HL-60 (cell line): ENCODE data around the gene BGN.

Experiments used
- CTCF ChIP-seq: IDR thresholded peaks from one replicate; pipeline ENCODE4 v1.5.1; 2011; ENCODE audit warnings: low read length, control low read depth, inconsistent platforms; ENCODE audit not compliant: insufficient read depth
- POLR2AphosphoS5 ChIP-seq: IDR thresholded peaks from 2 replicates; pipeline ENCODE4 v1.6.1; 2012; ENCODE audit warnings: low read depth
- TF ChIP-seq, protein P1 (sequence below): IDR thresholded peaks from 2 replicates; pipeline ENCODE4 v1.6.1; 2012; ENCODE audit warnings: low read depth; ENCODE audit not compliant: insufficient replicate concordance

DNA sequence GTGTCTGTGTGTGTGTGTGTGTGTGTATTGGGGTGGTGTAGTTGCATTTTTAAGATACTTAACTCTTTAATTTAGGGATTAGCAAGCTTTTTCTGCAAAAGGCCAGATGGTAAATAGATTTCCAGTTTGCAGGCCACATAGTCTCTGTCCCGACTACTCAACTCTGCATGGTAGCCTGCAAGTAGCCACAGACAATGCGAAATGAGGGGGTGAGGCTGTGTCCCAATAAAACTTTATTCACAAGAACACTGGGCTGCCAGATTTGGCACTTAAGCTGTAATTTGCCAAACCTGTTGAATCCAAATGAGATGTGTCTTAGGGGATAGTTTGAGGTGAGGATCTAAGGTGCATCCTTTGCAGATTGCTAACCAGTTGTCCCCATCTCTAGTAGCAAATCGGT, 29.5 kb downstream of the BGN start:
- TF ChIP-seq CTCF (no peak), POLR2AphosphoS5 (no peak)
- TF ChIP-seq, protein P1, sequence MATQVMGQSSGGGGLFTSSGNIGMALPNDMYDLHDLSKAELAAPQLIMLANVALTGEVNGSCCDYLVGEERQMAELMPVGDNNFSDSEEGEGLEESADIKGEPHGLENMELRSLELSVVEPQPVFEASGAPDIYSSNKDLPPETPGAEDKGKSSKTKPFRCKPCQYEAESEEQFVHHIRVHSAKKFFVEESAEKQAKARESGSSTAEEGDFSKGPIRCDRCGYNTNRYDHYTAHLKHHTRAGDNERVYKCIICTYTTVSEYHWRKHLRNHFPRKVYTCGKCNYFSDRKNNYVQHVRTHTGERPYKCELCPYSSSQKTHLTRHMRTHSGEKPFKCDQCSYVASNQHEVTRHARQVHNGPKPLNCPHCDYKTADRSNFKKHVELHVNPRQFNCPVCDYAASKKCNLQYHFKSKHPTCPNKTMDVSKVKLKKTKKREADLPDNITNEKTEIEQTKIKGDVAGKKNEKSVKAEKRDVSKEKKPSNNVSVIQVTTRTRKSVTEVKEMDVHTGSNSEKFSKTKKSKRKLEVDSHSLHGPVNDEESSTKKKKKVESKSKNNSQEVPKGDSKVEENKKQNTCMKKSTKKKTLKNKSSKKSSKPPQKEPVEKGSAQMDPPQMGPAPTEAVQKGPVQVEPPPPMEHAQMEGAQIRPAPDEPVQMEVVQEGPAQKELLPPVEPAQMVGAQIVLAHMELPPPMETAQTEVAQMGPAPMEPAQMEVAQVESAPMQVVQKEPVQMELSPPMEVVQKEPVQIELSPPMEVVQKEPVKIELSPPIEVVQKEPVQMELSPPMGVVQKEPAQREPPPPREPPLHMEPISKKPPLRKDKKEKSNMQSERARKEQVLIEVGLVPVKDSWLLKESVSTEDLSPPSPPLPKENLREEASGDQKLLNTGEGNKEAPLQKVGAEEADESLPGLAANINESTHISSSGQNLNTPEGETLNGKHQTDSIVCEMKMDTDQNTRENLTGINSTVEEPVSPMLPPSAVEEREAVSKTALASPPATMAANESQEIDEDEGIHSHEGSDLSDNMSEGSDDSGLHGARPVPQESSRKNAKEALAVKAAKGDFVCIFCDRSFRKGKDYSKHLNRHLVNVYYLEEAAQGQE, result no peak
